Measurements from ENCODE around the gene KMT2E.

GRCh38 chr7:105151152-105151551, 137.1 kb downstream of the KMT2E start:
- no peak for TF ChIP-seq CTCF (IDR thresholded peaks at IDR 0.05)
- TF ChIP-seq ZFX (IDR thresholded peaks at IDR 0.05; ENCODE audit: borderline replicate concordance) = no peak
